Stomach (tissue), 9 donors: ENCODE measurements around the gene ABR. TPM values are rescaled to one million over a fixed set of nuclear protein-coding genes. Genes with fewer than 3 reads are reported as not detected.

ENCODE experiments used
- DNase-seq, 2 donors: peaks; one replicate each; pipeline versions ENCODE4 v3.0.0 to v3.0.0-alpha.2; 2013 to 2019
- H3K27ac ChIP-seq, 5 donors: fragments of 200-600 bp in 4 of 5; sonication (generic) in 4 of 5; one replicate each; pipeline ENCODE4 v1.5.1; 2013 to 2019; ENCODE audit warnings: mild to moderate bottlenecking in 1 of 5, moderate library complexity in 1 of 5
- H3K27me3 ChIP-seq, 3 donors: fragments of 200-600 bp; sonication (generic); one replicate each; pipeline ENCODE4 v1.5.1; 2017 to 2019; ENCODE audit warnings: mixed run types in 1 of 3
- H3K36me3 ChIP-seq, 4 donors: fragments of 200-600 bp; sonication (generic); 1 replicate in 3 of 4; 2 replicates in 1 of 4; pipeline ENCODE4 v1.5.1; 2016 to 2019
- H3K4me1 ChIP-seq, 4 donors: fragments of 200-600 bp; sonication (generic); one replicate each; pipeline ENCODE4 v1.5.1; 2016 to 2019
- H3K4me3 ChIP-seq, 4 donors: fragments of 200-600 bp; sonication (generic) in 3 of 4; one replicate each; pipeline ENCODE4 v1.5.1; 2016 to 2019; ENCODE audit warnings: mild to moderate bottlenecking in 1 of 4
- H3K9me3 ChIP-seq, 4 donors: fragments of 200-600 bp; sonication (generic); one replicate each; pipeline ENCODE4 v1.5.1; 2016 to 2019
- EP300 ChIP-seq: sonication (generic); formaldehyde crosslinking; IDR thresholded peaks from one replicate; pipeline ENCODE4 v1.6.1; 2017; ENCODE audit warnings: antibody characterized with exemption
- POLR2A ChIP-seq, 4 donors: fragments of 450-650 bp; IDR thresholded peaks; one replicate each; pipeline ENCODE4 v1.6.1; 2016; ENCODE audit warnings: antibody characterized with exemption in 4 of 4, control low read depth in 2 of 4, mild to moderate bottlenecking in 1 of 4, moderate library complexity in 1 of 4
- POLR2AphosphoS5 ChIP-seq, 3 donors: sonication (generic); formaldehyde crosslinking; IDR thresholded peaks; one replicate each; pipeline ENCODE4 v1.6.1; 2016; ENCODE audit warnings: antibody characterized with exemption in 3 of 3
- WGBS, 5 donors: extraction: QIAGEN DNeasy Blood & Tissue Kit in 3 of 5; methylation state at CpG; one replicate each; pipeline versions ENCODE4 v1.1.5 to v1.1.7; 2013 to 2018; 5-methylcytosine and 5-hydroxymethylcytosine counted together
- intact Hi-C: fragments of 100-400 bp; cut with DNase I; formaldehyde crosslinking; loops from one replicate; pipeline ENCODE4 v1.15.1; 2023; ENCODE audit warnings: low total_unique reads
- polyA plus RNA-seq, 3 donors: library from polyadenylated mRNA; stranded (reverse); fragments of 200-250 nt; gene quantifications; one replicate each; pipeline ENCODE4 v1.2.3, GENCODE V29; 2013
- total RNA-seq, 5 donors: library from RNA; depleted of rRNA; stranded (reverse); fragments of >200 nt; gene quantifications; one replicate each; pipeline versions ENCODE4 v1.1.0 to v1.2.3, GENCODE V29; 2014 to 2016
- TF ChIP-seq, protein P1 (sequence below), 7 experiments: fragments of 450-650 bp in 4 of 7; fragments of 200-600 bp in 3 of 7; sonication (generic) in 3 of 7; IDR thresholded peaks; one replicate each; pipeline ENCODE4 v1.5.1; 2016 to 2019; ENCODE audit warnings: antibody characterized with exemption in 7 of 7, control low read depth in 2 of 7, mild to moderate bottlenecking in 1 of 7
- donor health status: healthy with polysubstance abuse.
- donor health status: Bipolar disorder and iron deficiency.
- donor health status: healthy.

The ABR gene
- total and polyA plus RNA-seq, 8 donors, result 28.3 to 1,523 (median 73.4) TPM

DNA sequence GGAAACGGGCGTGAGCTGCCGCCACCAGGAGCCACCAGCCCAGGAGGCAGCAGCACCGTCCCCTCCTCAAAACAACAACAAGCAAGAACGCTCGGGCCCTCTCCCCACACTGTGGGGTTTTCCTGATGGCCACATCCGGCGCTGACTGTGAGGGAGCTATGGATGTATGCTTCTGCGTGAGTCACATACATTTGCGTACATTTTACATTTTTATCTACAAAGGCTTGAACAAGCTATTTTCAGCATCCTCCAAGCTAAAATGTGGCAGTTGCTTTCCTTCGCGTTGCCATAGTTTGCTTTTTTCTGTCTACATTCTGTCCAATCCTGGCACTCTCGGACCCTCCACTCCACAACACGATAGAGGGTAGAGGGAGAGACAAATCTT, 2.0 kb upstream of the ABR start:
- Histone ChIP-seq H3K9me3 (no peaks in the 10 kb centered on the region), H3K27me3 (peaks cover 0 to 29% (median 0%) of the 10 kb centered on the region in 3 donors), H3K4me3 (no peak overlapping the region), H3K4me1 (peaks cover 36 to 66% (median 53%) of the 10 kb centered on the region in 4 donors), H3K27ac (peak overlapping the region in 1 of 5 donors; percentile 2), H3K36me3 (no peaks in the 10 kb centered on the region)
- no peak for DNase-seq
- intact Hi-C loops, result loop anchor here (10.0 kb wide), 1 partner anchor 57 kb away; no protein-coding TSS in a partner anchor
- 40 to 64% (median 59%) methylated on average over 11 to 14 of the region's 14 CpGs for WGBS, 5 donors
- no peak for TF ChIP-seq EP300
- TF ChIP-seq POLR2AphosphoS5 (IDR thresholded peaks at IDR 0.05), result no peak
- TF ChIP-seq, protein P1, sequence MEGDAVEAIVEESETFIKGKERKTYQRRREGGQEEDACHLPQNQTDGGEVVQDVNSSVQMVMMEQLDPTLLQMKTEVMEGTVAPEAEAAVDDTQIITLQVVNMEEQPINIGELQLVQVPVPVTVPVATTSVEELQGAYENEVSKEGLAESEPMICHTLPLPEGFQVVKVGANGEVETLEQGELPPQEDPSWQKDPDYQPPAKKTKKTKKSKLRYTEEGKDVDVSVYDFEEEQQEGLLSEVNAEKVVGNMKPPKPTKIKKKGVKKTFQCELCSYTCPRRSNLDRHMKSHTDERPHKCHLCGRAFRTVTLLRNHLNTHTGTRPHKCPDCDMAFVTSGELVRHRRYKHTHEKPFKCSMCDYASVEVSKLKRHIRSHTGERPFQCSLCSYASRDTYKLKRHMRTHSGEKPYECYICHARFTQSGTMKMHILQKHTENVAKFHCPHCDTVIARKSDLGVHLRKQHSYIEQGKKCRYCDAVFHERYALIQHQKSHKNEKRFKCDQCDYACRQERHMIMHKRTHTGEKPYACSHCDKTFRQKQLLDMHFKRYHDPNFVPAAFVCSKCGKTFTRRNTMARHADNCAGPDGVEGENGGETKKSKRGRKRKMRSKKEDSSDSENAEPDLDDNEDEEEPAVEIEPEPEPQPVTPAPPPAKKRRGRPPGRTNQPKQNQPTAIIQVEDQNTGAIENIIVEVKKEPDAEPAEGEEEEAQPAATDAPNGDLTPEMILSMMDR (IDR thresholded peaks at IDR 0.05), result no peak
- no peak for TF ChIP-seq POLR2A (IDR thresholded peaks at IDR 0.05)

DNA sequence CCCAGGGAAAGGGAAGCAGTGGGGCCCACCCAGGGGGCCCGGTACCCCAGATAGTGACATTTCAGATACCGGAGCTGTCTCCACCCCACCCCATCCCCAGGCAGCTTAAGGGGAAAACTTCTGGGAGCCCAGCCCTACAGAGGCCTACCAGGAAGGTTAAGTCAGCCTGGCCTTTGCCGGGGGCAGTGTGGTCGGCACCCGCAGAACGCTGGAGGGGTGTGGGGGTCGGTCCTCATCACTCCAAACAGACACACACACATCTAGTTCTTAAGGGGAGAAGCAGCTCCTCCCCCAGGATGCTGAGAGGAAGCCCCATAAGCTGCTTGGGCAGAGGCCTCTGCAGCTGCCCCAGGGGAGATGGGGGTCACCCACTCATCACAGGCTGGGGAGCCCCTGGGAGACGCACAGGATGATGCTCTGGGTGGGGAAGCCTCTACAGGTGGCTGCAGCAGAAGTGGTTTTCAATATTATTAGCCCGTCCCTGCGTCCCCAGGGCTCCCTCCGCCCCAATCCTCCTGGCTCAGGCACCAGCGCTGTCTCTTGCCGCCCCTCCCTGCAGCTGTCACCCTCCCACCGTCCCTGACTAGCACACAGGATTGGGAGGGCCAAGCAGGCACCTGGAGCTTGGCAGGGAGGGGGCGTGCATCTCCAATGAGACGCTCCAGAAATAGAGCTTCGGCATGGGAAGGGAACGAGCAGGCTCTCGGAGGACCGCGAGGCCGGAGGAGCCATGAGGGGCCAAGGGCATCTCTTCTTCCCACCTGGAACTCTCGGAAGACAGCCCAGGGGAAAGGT, 1.4 kb upstream of the ABR start:
- Histone ChIP-seq H3K27ac (peak overlapping the region in 3 of 5 donors; percentile 68 to 88 (median 82)), H3K27me3 (peaks cover 0 to 29% (median 0%) of the 10 kb centered on the region in 3 donors), H3K4me1 (peaks cover 30 to 64% (median 50%) of the 10 kb centered on the region in 4 donors), H3K36me3 (no peaks in the 10 kb centered on the region), H3K4me3 (no peak overlapping the region), H3K9me3 (no peaks in the 10 kb centered on the region)
- DNase-seq, result no peak
- intact Hi-C loops, result loop anchor here (10.0 kb wide), 1 partner anchor 56 kb away; no protein-coding TSS in a partner anchor
- 38 to 68% (median 43%) methylated on average over 11 to 23 of the region's 23 CpGs for WGBS, 5 donors
- TF ChIP-seq, protein P1 (IDR thresholded peaks at IDR 0.05), result no peak
- TF ChIP-seq POLR2AphosphoS5 (IDR thresholded peaks at IDR 0.05), result no peak
- TF ChIP-seq POLR2A (IDR thresholded peaks at IDR 0.05), result no peak
- no peak for TF ChIP-seq EP300

- 0 to 2% (median 1%) methylated on average over 15 to 69 of the region's 69 CpGs for WGBS, 5 donors
- peak overlapping the region; percentile 62 to 79 (median 68) for H3K4me3 ChIP-seq
- TF ChIP-seq POLR2A (IDR thresholded peaks at IDR 0.05) (no peak), EP300 (no peak), POLR2AphosphoS5 (IDR thresholded peaks at IDR 0.05) (no peak)
- TF ChIP-seq, protein P1 (IDR thresholded peaks at IDR 0.05), result no peak
- peaks cover 28 to 54% (median 50%) of the 10 kb centered on the region in 4 donors for H3K4me1 ChIP-seq
- intact Hi-C loops, result no loop called here
- no peaks in the 10 kb centered on the region for H3K9me3 ChIP-seq
- peak in 1 of 2 donors; percentile 73 for DNase-seq
- peak overlapping the region; percentile 32 to 88 (median 69) for H3K27ac ChIP-seq
- peaks cover 0 to 13% (median 3%) of the 10 kb centered on the region in 4 donors for H3K36me3 ChIP-seq
- peaks cover 0 to 29% (median 0%) of the 10 kb centered on the region in 3 donors for H3K27me3 ChIP-seq
Observed at GRCh38 chr17:1179112-1179817, 516 bp downstream of the ABR start.

- TF ChIP-seq POLR2A (IDR thresholded peaks at IDR 0.05), result no peak
- TF ChIP-seq EP300, result no peak
- TF ChIP-seq POLR2AphosphoS5 (IDR thresholded peaks at IDR 0.05), result no peak
- TF ChIP-seq, protein P1 (IDR thresholded peaks at IDR 0.05), result no peak
- DNase-seq, result peak in 1 of 2 donors; percentile 56
- Histone ChIP-seq H3K27ac (peak overlapping the region in 1 of 5 donors; percentile 30), H3K27me3 (peaks cover 0 to 29% (median 0%) of the 10 kb centered on the region in 3 donors), H3K36me3 (peaks cover 0 to 14% (median 3%) of the 10 kb centered on the region in 4 donors), H3K4me1 (peaks cover 28 to 50% (median 41%) of the 10 kb centered on the region in 4 donors), H3K4me3 (no peak overlapping the region), H3K9me3 (no peaks in the 10 kb centered on the region)
- intact Hi-C loops, result no loop called here
- WGBS, 5 donors, result 51 to 62% (median 58%) methylated on average over 8 to 9 of the region's 9 CpGs
Observed at GRCh38 chr17:1177016-1177700, 2.6 kb downstream of the ABR start.
